GM23338 (cell line): ENCODE measurements around the gene HDAC9. TPM values are rescaled to one million over a fixed set of nuclear protein-coding genes. Genes with fewer than 3 reads are reported as not detected.

Experiments used
- ATAC-seq: fragments of 200-7000 bp; cut with Tn5 transposase; 3 replicates; pipeline ENCODE4 v1.9.1; 2020
- DNase-seq: peaks from one replicate; pipeline ENCODE4 v3.0.0-alpha.2; 2015; ENCODE audit warnings: low spot score
- H2AFZ ChIP-seq: fragments of 200-600 bp; sonication (generic); 2 replicates; pipeline ENCODE4 v1.8.0; 2016; ENCODE audit warnings: antibody characterized with exemption, mild to moderate bottlenecking, moderate library complexity
- H3F3A ChIP-seq: fragments of 200-600 bp; sonication (generic); replicated peaks from 2 replicates; pipeline ENCODE4 v1.8.0; 2017; ENCODE audit warnings: antibody characterized with exemption, mixed run types, low read depth
- H3K27ac ChIP-seq: fragments of 200-600 bp; sonication (generic); 2 replicates; pipeline ENCODE4 v1.6.1; 2016; ENCODE audit warnings: low read depth
- H3K27me3 ChIP-seq: fragments of 200-600 bp; sonication (generic); 2 replicates; pipeline ENCODE4 v1.8.0; 2016; ENCODE audit warnings: mild to moderate bottlenecking, mixed run types, moderate library complexity; ENCODE audit not compliant: insufficient read depth
- H3K36me3 ChIP-seq: fragments of 200-600 bp; sonication (generic); 2 replicates; pipeline ENCODE4 v1.8.0; 2016; ENCODE audit warnings: mild to moderate bottlenecking; ENCODE audit not compliant: insufficient read depth
- H3K4me1 ChIP-seq: fragments of 200-600 bp; sonication (generic); 2 replicates; pipeline ENCODE4 v1.8.0; 2016; ENCODE audit warnings: mild to moderate bottlenecking, moderate library complexity; ENCODE audit not compliant: insufficient read depth
- H3K4me2 ChIP-seq: fragments of 200-600 bp; sonication (generic); 2 replicates; pipeline ENCODE4 v1.7.1; 2017; ENCODE audit warnings: mixed run types
- H3K4me3 ChIP-seq: fragments of 200-600 bp; sonication (generic); 2 replicates; pipeline ENCODE4 v1.6.1; 2016; ENCODE audit warnings: mixed run types
- H3K79me2 ChIP-seq: fragments of 200-600 bp; sonication (generic); replicated peaks from 2 replicates; pipeline ENCODE4 v1.8.0; 2017; ENCODE audit warnings: mild to moderate bottlenecking; ENCODE audit not compliant: insufficient read depth
- H3K9me2 ChIP-seq: fragments of 200-600 bp; sonication (generic); 2 replicates; pipeline ENCODE4 v1.8.0; 2017; ENCODE audit not compliant: insufficient read depth
- H4K20me1 ChIP-seq: fragments of 200-600 bp; sonication (generic); replicated peaks from 2 replicates; pipeline ENCODE4 v1.8.0; 2017; ENCODE audit warnings: mild to moderate bottlenecking; ENCODE audit not compliant: insufficient read depth
- H3K27ac Mint-ChIP-seq: 2 replicates; pipeline ENCODE4 v1.8.0; 2020; ENCODE audit warnings: inconsistent platforms, mild to moderate bottlenecking, moderate library complexity, mixed read lengths
- H3K27me3 Mint-ChIP-seq: 3 replicates; pipeline ENCODE4 v1.8.0; 2022; ENCODE audit warnings: low read depth, mild to moderate bottlenecking, moderate library complexity, mixed read lengths, inconsistent platforms; ENCODE audit not compliant: insufficient read depth, poor library complexity
- H3K36me3 Mint-ChIP-seq: 3 replicates; pipeline ENCODE4 v1.8.0; 2021; ENCODE audit warnings: low read depth, mild to moderate bottlenecking, inconsistent platforms, moderate library complexity, mixed read lengths
- H3K4me1 Mint-ChIP-seq: 3 replicates; pipeline ENCODE4 v1.8.0; 2020; ENCODE audit warnings: mild to moderate bottlenecking, inconsistent platforms, mixed read lengths
- H3K4me3 Mint-ChIP-seq: 3 replicates; pipeline ENCODE4 v1.8.0; 2021; ENCODE audit warnings: moderate library complexity, mild to moderate bottlenecking, inconsistent platforms, mixed read lengths
- H3K9me3 Mint-ChIP-seq: 3 replicates; pipeline ENCODE4 v1.8.0; 2020; ENCODE audit warnings: moderate library complexity, mild to moderate bottlenecking, inconsistent platforms, mixed read lengths
- CREB1 ChIP-seq: fragments of 250-450 bp; sonication (Bioruptor Pico); IDR thresholded peaks from 2 replicates; pipeline ENCODE4 v1.5.0; 2020; ENCODE audit warnings: low read depth, mild to moderate bottlenecking, moderate library complexity
- EZH2 ChIP-seq: fragments of 200-600 bp; sonication (generic); IDR thresholded peaks from one replicate; pipeline ENCODE4 v1.8.0; 2017; ENCODE audit warnings: antibody characterized with exemption, mild to moderate bottlenecking, low read depth; ENCODE audit not compliant: unreplicated experiment
- EZH2phosphoT487 ChIP-seq: fragments of 200-600 bp; sonication (generic); IDR thresholded peaks from one replicate; pipeline ENCODE4 v1.8.1; 2018; ENCODE audit warnings: antibody characterized with exemption; ENCODE audit not compliant: unreplicated experiment
- JUNB ChIP-seq: IDR thresholded peaks from one replicate; pipeline ENCODE4 v1.6.1; 2016; ENCODE audit warnings: antibody characterized with exemption; ENCODE audit not compliant: unreplicated experiment
- NANOG ChIP-seq: IDR thresholded peaks from 2 replicates; pipeline ENCODE4 v1.6.1; 2016; ENCODE audit warnings: antibody characterized with exemption, borderline replicate concordance
- POLR2AphosphoS5 ChIP-seq: IDR thresholded peaks from 2 replicates; pipeline ENCODE4 v1.6.1; 2016; ENCODE audit warnings: antibody characterized with exemption, low read depth
- STAT1 ChIP-seq: IDR thresholded peaks from one replicate; pipeline ENCODE4 v1.6.1; 2016; ENCODE audit warnings: antibody characterized with exemption; ENCODE audit not compliant: unreplicated experiment
- ZNF114 ChIP-seq: fragments of 250-450 bp; sonication (Bioruptor Pico); IDR thresholded peaks from 2 replicates; pipeline ENCODE4 v1.5.0; 2020; ENCODE audit warnings: mild to moderate bottlenecking, moderate library complexity
- ZNF331 ChIP-seq: fragments of 250-450 bp; sonication (Bioruptor Pico); IDR thresholded peaks from 2 replicates; pipeline ENCODE4 v1.5.0; 2020; ENCODE audit warnings: low read depth, mild to moderate bottlenecking, moderate library complexity
- polyA plus RNA-seq: library from polyadenylated mRNA; unstranded; fragments of >200 nt; fragmentation: Nextera tagmentation; extraction: Ambion mirVana; gene quantifications from 2 replicates; pipeline ENCODE4 v1.2.1, GENCODE V29; 2016
- total RNA-seq: library from RNA; depleted of rRNA; stranded (reverse); fragments of >200 nt; shearing (Covaris generic); gene quantifications from 2 replicates; pipeline ENCODE4 v1.2.3, GENCODE V29; 2014
- TF ChIP-seq, protein P1 (sequence below): fragments of 250-450 bp; sonication (Bioruptor Pico); IDR thresholded peaks from 2 replicates; pipeline ENCODE4 v1.5.0; 2020; ENCODE audit warnings: mild to moderate bottlenecking, moderate library complexity
- TF ChIP-seq, protein P2 (sequence below): IDR thresholded peaks from one replicate; pipeline ENCODE4 v1.6.1; 2018; ENCODE audit warnings: antibody characterized with exemption; ENCODE audit not compliant: unreplicated experiment
- TF ChIP-seq, protein P3 (sequence below), 2 experiments: fragments of 200-600 bp in 1 of 2; sonication (generic) in 1 of 2; conservative IDR thresholded peaks; 2 replicates each; pipeline versions ENCODE4 v1.5.1 to v1.6.1; 2016 to 2017; ENCODE audit warnings: antibody characterized with exemption in 2 of 2, low read depth in 2 of 2, mild to moderate bottlenecking in 2 of 2, moderate library complexity in 1 of 2
- TF ChIP-seq, protein P4 (sequence below): IDR thresholded peaks from 2 replicates; pipeline ENCODE4 v1.6.1; 2016; ENCODE audit warnings: antibody characterized with exemption

The HDAC9 gene
- total and polyA plus RNA-seq, 2 experiments from 2014 or later = 8.3 to 18.5 TPM

DNA sequence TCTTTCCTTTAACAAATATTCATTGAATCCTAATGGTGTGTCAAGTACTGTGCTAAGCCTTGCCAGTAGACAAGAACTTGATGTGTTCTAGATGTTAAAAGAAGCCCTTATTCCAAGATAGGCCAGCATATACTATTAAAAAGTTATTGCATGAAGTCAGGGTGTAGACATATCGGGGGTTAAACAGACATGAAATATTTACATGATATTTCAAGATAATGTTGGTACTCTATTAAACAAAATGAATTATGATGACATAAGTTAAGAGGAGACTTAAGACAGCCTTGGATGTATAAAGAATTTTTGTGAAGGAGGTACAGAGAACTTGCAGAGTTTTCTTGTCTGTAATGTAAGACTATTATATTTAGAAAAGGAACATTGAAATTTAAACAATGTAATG, 44.8 kb downstream of the HDAC9 start:
- Histone ChIP-seq H3K9me2 (peaks cover 7% of the 10 kb centered on the region), H3F3A (no peaks in the 10 kb centered on the region), H3K4me2 (no peak overlapping the region), H2AFZ (no peak overlapping the region), H3K36me3 (no peaks in the 10 kb centered on the region), H3K27ac (no peak overlapping the region), H3K27me3 (no peaks in the 10 kb centered on the region), H3K4me1 (peaks cover 13% of the 10 kb centered on the region), H4K20me1 (no peaks in the 10 kb centered on the region), H3K4me3 (no peak overlapping the region), H3K79me2 (no peaks in the 10 kb centered on the region)
- Mint-ChIP-seq H3K4me3 (no peak overlapping the region), H3K36me3 (no peaks in the 10 kb centered on the region), H3K4me1 (peaks cover 21% of the 10 kb centered on the region), H3K27me3 (peaks cover 1% of the 10 kb centered on the region), H3K27ac (no peak overlapping the region), H3K9me3 (no peaks in the 10 kb centered on the region)
- no peak for DNase-seq
- ATAC-seq = no peak
- TF ChIP-seq, protein P1, sequence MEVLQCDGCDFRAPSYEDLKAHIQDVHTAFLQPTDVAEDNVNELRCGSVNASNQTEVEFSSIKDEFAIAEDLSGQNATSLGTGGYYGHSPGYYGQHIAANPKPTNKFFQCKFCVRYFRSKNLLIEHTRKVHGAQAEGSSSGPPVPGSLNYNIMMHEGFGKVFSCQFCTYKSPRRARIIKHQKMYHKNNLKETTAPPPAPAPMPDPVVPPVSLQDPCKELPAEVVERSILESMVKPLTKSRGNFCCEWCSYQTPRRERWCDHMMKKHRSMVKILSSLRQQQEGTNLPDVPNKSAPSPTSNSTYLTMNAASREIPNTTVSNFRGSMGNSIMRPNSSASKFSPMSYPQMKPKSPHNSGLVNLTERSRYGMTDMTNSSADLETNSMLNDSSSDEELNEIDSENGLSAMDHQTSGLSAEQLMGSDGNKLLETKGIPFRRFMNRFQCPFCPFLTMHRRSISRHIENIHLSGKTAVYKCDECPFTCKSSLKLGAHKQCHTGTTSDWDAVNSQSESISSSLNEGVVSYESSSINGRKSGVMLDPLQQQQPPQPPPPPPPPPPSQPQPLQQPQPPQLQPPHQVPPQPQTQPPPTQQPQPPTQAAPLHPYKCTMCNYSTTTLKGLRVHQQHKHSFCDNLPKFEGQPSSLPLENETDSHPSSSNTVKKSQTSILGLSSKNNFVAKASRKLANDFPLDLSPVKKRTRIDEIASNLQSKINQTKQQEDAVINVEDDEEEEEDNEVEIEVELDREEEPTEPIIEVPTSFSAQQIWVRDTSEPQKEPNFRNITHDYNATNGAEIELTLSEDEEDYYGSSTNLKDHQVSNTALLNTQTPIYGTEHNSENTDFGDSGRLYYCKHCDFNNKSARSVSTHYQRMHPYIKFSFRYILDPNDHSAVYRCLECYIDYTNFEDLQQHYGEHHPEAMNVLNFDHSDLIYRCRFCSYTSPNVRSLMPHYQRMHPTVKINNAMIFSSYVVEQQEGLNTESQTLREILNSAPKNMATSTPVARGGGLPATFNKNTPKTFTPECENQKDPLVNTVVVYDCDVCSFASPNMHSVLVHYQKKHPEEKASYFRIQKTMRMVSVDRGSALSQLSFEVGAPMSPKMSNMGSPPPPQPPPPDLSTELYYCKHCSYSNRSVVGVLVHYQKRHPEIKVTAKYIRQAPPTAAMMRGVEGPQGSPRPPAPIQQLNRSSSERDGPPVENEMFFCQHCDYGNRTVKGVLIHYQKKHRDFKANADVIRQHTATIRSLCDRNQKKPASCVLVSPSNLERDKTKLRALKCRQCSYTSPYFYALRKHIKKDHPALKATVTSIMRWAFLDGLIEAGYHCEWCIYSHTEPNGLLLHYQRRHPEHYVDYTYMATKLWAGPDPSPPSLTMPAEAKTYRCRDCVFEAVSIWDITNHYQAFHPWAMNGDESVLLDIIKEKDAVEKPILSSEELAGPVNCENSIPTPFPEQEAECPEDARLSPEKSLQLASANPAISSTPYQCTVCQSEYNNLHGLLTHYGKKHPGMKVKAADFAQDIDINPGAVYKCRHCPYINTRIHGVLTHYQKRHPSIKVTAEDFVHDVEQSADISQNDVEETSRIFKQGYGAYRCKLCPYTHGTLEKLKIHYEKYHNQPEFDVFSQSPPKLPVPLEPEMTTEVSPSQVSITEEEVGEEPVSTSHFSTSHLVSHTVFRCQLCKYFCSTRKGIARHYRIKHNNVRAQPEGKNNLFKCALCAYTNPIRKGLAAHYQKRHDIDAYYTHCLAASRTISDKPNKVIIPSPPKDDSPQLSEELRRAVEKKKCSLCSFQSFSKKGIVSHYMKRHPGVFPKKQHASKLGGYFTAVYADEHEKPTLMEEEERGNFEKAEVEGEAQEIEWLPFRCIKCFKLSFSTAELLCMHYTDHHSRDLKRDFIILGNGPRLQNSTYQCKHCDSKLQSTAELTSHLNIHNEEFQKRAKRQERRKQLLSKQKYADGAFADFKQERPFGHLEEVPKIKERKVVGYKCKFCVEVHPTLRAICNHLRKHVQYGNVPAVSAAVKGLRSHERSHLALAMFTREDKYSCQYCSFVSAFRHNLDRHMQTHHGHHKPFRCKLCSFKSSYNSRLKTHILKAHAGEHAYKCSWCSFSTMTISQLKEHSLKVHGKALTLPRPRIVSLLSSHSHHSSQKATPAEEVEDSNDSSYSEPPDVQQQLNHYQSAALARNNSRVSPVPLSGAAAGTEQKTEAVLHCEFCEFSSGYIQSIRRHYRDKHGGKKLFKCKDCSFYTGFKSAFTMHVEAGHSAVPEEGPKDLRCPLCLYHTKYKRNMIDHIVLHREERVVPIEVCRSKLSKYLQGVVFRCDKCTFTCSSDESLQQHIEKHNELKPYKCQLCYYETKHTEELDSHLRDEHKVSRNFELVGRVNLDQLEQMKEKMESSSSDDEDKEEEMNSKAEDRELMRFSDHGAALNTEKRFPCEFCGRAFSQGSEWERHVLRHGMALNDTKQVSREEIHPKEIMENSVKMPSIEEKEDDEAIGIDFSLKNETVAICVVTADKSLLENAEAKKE (CRISPR knock-in tag) = no peak
- TF ChIP-seq STAT1 = no peak
- TF ChIP-seq ZNF114 = no peak
- TF ChIP-seq, protein P2, sequence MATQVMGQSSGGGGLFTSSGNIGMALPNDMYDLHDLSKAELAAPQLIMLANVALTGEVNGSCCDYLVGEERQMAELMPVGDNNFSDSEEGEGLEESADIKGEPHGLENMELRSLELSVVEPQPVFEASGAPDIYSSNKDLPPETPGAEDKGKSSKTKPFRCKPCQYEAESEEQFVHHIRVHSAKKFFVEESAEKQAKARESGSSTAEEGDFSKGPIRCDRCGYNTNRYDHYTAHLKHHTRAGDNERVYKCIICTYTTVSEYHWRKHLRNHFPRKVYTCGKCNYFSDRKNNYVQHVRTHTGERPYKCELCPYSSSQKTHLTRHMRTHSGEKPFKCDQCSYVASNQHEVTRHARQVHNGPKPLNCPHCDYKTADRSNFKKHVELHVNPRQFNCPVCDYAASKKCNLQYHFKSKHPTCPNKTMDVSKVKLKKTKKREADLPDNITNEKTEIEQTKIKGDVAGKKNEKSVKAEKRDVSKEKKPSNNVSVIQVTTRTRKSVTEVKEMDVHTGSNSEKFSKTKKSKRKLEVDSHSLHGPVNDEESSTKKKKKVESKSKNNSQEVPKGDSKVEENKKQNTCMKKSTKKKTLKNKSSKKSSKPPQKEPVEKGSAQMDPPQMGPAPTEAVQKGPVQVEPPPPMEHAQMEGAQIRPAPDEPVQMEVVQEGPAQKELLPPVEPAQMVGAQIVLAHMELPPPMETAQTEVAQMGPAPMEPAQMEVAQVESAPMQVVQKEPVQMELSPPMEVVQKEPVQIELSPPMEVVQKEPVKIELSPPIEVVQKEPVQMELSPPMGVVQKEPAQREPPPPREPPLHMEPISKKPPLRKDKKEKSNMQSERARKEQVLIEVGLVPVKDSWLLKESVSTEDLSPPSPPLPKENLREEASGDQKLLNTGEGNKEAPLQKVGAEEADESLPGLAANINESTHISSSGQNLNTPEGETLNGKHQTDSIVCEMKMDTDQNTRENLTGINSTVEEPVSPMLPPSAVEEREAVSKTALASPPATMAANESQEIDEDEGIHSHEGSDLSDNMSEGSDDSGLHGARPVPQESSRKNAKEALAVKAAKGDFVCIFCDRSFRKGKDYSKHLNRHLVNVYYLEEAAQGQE = no peak
- TF ChIP-seq EZH2 = no peak
- TF ChIP-seq CREB1 (CRISPR knock-in tag) = no peak
- TF ChIP-seq, protein P3, sequence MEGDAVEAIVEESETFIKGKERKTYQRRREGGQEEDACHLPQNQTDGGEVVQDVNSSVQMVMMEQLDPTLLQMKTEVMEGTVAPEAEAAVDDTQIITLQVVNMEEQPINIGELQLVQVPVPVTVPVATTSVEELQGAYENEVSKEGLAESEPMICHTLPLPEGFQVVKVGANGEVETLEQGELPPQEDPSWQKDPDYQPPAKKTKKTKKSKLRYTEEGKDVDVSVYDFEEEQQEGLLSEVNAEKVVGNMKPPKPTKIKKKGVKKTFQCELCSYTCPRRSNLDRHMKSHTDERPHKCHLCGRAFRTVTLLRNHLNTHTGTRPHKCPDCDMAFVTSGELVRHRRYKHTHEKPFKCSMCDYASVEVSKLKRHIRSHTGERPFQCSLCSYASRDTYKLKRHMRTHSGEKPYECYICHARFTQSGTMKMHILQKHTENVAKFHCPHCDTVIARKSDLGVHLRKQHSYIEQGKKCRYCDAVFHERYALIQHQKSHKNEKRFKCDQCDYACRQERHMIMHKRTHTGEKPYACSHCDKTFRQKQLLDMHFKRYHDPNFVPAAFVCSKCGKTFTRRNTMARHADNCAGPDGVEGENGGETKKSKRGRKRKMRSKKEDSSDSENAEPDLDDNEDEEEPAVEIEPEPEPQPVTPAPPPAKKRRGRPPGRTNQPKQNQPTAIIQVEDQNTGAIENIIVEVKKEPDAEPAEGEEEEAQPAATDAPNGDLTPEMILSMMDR (conservative IDR thresholded peaks at IDR 0.05; ENCODE audit: low read depth in 2 of 2) = no peak
- TF ChIP-seq JUNB = no peak
- no peak for TF ChIP-seq NANOG
- TF ChIP-seq EZH2phosphoT487 = no peak
- TF ChIP-seq POLR2AphosphoS5 = no peak
- TF ChIP-seq ZNF331 (CRISPR knock-in tag) = no peak
- TF ChIP-seq, protein P4, sequence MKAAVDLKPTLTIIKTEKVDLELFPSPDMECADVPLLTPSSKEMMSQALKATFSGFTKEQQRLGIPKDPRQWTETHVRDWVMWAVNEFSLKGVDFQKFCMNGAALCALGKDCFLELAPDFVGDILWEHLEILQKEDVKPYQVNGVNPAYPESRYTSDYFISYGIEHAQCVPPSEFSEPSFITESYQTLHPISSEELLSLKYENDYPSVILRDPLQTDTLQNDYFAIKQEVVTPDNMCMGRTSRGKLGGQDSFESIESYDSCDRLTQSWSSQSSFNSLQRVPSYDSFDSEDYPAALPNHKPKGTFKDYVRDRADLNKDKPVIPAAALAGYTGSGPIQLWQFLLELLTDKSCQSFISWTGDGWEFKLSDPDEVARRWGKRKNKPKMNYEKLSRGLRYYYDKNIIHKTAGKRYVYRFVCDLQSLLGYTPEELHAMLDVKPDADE = no peak
